ENCODE data around the gene FOS.

DNA sequence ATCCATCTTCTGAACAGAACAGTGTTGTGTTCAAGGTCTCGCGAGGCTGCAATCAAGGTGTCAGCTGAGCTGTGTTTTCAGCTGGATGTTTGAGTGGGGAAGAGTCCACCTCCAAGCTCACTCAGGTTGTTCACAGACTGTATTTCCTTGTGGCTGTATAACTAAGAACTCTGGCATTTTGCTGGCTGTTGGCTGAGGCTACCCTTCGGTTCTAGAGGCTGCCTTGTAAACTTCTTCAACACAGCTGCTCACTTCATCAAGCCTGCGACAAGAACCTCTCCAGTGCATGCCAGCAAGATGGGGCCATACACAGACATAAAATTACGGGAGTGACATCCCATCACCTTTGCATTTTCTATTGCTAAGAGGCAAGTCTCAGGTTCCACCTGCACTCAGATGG is 12.7 kb downstream of the FOS start:
- no peak for TF ChIP-seq POLR2A (IDR thresholded peaks at IDR 0.05; ENCODE audit: low read depth, low read length)
- no peak for TF ChIP-seq RFX5 (IDR thresholded peaks at IDR 0.05; ENCODE audit: low read depth, low read length)
- TF ChIP-seq, protein P1, sequence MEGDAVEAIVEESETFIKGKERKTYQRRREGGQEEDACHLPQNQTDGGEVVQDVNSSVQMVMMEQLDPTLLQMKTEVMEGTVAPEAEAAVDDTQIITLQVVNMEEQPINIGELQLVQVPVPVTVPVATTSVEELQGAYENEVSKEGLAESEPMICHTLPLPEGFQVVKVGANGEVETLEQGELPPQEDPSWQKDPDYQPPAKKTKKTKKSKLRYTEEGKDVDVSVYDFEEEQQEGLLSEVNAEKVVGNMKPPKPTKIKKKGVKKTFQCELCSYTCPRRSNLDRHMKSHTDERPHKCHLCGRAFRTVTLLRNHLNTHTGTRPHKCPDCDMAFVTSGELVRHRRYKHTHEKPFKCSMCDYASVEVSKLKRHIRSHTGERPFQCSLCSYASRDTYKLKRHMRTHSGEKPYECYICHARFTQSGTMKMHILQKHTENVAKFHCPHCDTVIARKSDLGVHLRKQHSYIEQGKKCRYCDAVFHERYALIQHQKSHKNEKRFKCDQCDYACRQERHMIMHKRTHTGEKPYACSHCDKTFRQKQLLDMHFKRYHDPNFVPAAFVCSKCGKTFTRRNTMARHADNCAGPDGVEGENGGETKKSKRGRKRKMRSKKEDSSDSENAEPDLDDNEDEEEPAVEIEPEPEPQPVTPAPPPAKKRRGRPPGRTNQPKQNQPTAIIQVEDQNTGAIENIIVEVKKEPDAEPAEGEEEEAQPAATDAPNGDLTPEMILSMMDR (conservative IDR thresholded peaks at IDR 0.05; ENCODE audit: low read depth, low read length) = no peak
- no peak for TF ChIP-seq BHLHE40 (IDR thresholded peaks at IDR 0.05; ENCODE audit: low read depth, low read length)
- TF ChIP-seq MXI1 (IDR thresholded peaks at IDR 0.05; ENCODE audit: borderline replicate concordance, low read depth, low read length) = no peak
- TF ChIP-seq RAD21 (IDR thresholded peaks at IDR 0.05; ENCODE audit: low read length) = no peak
- TF ChIP-seq RCOR1 (IDR thresholded peaks at IDR 0.05; ENCODE audit: insufficient replicate concordance, low read length) = no peak
- no peak for TF ChIP-seq CEBPB (IDR thresholded peaks at IDR 0.05; ENCODE audit: low read depth, low read length)

Data from IMR-90 (cell line).